ENCODE data around the gene PSEN1.

PSEN1 gene

DNA sequence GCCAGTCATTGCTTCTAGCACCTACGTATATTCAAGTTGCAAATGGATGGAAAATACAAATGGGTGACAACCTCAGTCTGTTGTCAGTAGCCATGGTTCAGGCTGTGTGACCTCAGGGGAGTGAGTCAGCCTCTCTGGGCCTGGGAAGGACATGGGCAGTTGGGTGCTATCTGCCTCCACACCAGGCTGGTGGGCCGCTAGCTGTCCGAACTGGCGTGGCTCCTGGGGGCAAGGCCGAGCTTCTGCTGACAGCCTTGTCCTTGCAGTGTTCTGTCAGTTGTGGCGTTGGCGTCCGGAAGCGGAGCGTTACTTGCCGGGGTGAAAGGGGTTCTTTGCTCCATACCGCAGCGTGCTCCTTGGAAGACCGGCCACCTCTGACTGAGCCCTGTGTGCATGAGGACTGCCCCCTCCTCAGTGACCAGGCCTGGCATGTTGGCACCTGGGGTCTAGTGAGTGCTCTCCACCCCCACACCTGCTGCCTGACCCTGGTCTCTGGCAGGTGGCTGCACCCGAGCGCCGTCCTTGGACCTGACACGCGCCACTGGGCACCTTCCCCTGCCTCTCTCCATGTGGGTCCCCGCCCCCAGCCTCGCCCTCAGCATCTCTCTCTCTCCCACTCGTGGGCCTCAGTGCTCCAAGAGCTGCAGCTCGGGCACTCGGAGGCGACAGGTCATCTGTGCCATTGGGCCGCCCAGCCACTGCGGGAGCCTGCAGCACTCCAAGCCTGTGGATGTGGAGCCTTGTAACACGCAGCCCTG, 118.1 kb downstream of the PSEN1 start:
- no peak for DNase-seq (ENCODE audit: low spot score)

DNA sequence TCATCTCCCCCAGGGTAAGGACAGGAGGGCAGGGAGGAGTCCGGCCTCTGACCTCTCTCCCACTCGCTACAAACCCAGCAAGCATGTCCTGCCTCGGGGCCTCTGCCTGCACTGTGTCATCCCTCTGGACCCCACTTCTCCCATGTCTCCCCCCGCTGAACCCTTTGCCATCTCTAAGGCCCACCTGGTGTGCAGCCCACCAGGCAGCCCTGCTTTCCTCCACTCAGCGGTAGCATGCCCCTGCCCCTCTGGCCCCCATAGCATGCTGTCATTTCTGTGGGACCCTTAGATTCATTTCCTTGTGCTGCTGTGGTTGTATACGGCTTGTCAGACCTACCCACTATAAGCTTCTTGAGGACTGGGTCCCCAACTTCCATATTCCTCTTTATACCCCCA, 118.7 kb downstream of the PSEN1 start:
- no peak for DNase-seq (ENCODE audit: low spot score)

DNA sequence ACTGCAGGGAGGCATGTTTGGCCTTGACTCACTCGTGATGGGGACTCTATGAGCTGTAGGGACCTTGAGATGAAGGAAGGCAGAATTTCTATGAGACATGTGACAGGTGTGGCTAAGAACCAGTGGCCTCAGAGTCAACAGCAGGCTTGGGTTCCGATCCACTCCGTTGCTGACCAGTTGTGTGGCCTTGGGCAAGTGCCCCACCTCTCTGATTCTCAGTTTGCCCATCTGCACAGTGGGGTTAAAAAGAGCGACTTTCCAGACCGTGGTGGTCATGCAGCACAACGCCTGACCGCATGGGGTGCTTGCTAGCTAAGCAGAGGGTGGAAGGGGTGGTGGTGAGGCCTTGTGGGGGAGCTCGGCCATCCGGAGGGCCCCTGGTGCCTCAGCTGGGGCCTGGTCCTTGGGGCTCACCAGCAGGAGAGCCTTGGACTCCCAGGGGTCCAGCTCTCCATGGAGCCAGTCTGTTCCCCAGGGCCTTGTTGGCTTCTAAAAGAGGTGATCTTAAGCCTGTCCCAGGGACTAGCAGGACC, 119.5 kb downstream of the PSEN1 start:
- no peak for DNase-seq (ENCODE audit: low spot score)

DNA sequence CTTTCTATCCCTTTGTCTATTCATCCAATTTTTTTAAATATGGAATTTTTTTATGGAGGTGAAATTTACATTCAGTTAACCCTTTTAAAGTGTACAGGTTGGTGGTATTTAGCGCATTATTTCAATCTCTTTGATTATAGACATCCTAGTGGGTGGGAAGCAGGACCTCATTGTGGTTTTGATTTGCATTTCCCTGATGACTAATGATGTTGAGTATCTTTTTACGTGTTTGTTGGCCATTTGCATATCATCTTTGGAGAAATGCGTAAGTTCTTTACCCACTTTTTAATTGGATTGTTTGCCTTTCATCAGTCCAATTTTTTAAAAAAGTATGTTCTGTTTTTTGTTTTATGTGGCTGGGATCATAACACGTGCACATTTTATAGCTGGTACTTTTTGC, 121.8 kb downstream of the PSEN1 start:
- DNase-seq (ENCODE audit: low spot score), result no peak

DNA sequence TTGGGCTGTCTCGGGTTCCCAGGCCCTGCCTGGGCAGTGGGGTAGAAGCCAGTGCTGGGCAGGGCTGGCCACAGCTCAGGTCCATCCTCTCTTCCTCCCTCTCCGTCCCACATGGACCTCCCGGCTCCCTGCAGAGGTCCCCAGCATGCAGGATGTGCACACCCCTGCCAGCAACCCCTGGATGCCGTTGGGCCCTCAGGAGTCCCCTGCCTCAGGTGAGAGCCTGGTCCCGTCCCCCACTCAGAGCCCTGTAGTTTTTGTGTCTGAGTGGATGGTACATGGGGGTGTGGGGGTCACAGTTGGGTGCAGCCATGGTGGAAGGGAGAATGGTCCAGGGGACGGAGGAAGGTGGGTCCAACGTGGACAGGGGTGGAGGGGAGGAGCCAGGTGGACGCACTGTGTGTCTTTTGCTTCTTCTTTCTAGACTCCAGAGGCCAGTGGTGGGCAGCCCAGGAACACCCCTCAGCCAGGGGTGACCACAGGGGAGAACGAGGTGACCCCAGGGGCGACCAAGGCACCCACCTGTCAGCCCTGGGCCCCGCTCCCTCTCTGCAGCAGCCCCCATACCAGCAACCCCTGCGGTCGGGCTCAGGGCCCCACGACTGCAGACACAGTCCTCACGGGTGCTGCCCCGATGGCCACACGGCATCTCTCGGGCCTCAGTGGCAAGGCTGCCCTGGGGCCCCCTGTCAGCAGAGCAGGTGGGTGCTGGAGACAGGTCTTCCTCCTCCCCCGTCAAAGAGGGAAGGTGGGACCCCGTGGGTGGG, 122.7 kb downstream of the PSEN1 start:
- no peak for DNase-seq (ENCODE audit: low spot score)

DNA sequence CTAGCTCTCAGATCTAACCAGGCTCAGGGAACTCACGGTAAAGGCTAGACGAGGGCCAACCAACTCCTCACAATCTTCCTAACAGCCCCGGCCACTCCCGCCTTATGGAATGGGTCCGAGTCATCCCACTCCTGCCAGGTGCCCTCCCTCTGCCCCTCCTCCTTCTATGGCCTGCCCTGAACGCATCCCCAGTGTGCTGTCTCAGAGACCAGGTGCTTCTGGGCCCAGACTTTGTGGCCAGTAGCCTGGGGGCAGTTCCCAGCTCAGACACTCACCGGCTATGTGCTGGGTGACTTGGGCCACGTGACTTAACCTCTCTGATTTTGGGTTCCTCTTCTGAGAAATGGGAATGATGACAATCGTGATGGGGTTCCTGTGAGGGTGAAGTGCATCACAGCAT, 123.5 kb downstream of the PSEN1 start:
- no peak for DNase-seq (ENCODE audit: low spot score)

DNA sequence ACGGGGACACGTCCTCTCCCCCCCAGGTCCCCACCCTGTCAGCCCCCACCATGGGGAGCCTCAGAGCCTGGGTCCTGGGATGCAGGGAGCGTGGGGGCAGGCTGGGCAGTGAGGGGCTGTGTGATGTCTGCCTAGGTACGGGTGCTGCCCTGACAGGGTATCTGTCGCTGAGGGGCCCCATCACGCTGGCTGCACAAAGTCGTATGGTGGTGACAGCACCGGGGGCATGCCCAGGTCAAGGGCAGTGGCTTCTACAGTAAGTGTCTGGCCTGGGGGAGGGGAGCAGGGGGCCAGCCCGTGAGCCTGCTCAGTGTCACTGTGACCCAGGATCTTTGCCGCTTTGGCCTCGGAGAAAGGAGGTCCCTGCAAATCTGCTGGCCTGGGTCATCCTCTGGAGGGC, 124.3 kb downstream of the PSEN1 start:
- no peak for DNase-seq (ENCODE audit: low spot score)

DNA sequence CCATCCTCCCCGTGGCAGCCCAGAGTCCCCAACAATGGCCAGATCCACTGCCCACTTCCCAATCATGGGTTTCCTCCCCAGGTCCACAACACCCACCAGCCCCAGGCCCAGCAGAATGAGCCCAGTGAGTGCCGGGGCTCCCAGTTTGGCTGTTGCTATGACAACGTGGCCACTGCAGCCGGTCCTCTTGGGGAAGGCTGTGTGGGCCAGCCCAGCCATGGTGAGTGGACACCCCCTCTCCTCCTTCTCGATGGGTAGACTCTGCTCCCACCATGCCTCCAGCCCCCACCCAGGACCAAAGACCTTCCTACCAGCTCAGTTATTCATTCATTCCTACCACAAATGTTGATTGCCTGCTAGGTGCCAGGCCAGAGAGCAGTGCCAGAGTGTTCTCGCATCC, 124.8 kb downstream of the PSEN1 start:
- no peak for DNase-seq (ENCODE audit: low spot score)

DNA sequence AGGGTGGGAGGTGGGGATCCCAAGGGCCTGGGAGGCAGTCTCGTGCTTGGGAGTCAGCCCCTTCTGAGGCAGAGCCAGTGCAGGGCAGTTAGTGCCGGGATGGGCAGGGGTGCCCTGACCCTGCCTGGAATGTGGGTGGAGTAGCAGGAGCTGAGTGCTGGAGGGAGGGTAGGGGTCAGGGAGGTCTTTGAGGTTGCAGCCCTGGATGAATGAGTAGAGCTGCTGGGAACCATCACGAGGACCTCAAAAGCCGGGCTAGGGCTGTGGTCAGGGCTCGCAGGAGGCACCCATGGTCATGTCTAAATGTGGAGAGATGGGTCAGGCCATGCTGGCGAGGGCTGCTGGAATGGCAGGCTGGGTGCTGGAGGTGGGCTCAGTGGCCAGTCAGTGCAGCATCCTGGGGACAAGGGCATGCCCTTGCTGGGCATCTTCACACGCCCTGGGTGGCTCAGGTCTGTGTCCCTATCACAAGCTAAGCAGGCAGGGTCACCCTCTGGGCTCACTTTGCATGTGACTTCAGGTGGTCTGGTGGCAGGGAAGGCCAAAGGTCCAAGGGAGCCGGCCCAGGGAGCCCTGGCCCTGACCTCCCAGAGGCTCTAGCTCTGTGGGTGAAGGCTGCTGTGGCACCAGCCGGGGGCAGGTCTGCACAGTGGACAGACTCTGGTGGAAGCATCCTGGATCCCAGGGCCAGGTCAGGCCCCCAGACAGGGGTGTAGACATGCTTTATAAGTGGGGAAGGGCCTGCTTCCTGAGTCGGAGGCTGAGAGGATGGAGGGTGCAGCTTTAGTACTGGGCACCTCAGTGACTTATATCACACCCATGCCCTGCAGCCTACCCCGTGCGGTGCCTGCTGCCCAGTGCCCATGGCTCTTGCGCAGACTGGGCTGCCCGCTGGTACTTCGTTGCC, 125.5 kb downstream of the PSEN1 start:
- DNase-seq (ENCODE audit: low spot score), result no peak

DNA sequence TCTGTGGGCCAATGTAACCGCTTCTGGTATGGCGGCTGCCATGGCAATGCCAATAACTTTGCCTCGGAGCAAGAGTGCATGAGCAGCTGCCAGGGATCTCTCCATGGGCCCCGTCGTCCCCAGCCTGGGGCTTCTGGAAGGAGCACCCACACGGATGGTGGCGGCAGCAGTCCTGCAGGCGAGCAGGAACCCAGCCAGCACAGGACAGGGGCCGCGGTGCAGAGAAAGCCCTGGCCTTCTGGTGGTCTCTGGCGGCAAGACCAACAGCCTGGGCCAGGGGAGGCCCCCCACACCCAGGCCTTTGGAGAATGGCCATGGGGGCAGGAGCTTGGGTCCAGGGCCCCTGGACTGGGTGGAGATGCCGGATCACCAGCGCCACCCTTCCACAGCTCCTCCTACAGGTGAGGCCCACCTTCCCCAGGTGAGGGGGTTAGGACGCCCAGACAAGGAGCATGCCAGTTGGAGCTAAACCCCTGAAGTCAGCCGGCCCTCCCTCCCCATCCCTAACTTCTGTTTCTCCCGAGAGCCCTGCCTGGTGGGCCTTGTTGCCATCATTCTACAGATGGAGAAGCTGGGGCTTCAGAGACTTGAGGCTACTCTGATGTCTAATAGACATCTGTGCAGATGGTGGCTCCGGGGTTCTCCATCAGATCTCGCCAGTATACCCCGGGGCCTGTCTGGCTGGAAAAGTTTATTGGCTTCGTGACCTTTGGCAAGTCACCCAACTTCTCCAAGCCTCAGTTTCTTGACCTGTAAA, 126.3 kb downstream of the PSEN1 start:
- no peak for DNase-seq (ENCODE audit: low spot score)

DNA sequence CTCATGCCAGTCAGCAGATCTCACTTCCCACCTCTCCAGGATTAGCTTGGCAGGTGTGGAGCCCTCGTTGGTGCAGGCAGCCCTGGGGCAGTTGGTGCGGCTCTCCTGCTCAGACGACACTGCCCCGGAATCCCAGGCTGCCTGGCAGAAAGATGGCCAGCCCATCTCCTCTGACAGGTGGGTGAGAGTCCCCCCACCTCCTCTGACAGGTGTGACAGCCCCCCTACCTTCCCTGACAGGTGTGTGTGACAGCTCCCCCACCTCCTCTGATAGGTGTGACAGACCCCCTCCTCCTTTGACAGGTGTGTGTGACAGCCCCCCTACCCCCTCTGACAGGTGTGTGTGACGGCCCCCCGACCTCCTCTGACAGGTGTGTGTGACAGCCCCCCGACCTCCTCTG, 127.3 kb downstream of the PSEN1 start:
- DNase-seq (ENCODE audit: low spot score), result no peak

DNA sequence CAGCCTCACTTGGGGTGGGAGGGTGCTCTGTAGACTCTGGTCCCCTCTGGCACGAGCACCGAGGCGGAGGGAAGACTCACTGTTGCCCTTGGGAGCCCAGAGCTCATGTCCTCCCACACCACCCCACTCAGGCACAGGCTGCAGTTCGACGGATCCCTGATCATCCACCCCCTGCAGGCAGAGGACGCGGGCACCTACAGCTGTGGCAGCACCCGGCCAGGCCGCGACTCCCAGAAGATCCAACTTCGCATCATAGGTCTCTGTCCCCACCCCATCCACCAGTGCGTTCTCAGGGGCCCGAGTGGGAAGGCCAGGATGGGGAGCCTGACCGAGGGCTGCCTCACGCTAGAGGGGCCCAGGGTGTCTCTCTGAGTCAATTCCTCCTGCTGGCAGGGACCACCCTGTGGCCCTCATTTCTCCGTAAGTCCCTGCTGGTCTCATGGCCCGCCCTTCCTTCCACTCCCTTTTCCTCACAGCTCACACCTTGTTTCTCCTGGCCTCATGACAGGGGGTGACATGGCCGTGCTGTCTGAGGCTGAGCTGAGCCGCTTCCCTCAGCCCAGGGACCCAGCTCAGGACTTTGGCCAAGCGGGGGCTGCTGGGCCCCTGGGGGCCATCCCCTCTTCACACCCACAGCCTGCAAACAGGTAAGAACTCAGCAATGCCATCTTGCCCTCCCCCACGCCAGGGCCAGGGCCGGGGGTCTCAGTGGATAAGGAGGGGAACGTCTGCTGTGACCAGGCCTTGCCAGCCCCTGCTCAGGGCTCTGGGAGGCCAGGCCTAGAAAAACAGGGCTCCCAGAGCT, 128.0 kb downstream of the PSEN1 start:
- DNase-seq (ENCODE audit: low spot score), result no peak

DNA sequence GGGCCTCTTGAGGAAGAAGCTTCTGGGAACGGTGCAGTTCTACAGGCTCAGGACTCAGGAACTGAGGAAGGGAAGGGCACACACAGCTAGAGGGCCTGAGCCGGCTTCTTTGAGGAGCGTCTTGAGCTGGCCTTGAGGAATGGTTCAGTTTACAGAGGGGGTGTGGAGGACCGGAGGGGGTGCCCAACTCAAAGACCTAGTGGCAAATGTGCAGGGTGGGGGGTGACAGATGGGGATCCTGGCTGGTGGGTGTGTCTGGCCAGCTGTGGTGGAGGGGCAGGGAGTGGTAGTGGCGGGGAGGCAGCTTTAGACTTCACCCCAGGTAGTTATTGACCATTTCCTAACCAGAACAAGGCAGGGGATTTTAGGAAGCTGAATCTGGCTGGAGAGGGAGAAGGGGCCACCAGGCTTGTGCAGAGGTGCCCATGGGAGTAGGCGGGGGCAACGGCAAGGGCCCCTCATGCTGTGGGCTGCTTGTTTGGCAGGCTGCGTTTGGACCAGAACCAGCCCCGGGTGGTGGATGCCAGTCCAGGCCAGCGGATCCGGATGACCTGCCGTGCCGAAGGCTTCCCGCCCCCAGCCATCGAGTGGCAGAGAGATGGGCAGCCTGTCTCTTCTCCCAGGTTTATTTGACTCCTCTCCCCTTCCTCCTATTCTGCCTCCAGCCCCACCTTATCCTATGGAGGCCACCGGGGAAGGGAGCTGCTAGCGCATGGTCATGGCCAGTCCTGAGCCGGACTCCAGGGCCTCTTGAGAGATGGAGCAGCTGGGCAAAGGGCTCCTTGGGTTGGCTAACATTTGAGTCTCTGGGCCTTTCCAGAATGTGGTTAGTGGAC, 128.8 kb downstream of the PSEN1 start:
- no peak for DNase-seq (ENCODE audit: low spot score)

DNA sequence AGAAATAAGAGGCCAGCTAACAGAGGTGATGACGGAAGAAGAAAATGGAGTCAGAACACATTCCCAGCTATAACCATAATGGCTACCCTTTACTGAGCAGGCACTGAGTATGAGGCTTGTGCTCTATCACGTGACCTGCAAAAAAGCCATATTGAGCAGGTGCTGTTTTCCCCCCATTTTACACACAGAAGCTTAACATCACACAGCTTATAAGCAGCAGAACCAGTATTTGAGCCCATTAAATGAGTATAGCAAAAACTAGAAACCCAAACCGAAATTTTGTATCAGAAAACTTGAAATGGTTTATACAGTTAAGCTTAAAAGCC, 129.4 kb downstream of the PSEN1 start:
- no peak for DNase-seq (ENCODE audit: low spot score)

DNA sequence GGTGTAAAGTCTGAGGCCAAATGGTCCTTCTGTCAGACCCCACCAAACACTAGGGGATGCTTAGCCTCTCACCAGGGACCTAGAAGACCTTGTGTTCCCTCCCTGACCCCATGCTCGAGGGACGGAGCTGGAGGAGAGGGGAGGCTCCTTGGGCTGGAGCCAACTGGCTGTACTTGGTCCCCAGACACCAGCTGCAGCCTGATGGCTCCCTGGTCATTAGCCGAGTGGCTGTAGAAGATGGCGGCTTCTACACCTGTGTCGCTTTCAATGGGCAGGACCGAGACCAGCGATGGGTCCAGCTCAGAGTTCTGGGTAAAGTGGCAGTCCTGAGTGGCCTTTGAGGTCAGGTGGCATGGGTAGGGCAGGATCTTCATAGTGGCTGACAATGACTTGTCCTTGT, 130.0 kb downstream of the PSEN1 start:
- no peak for DNase-seq (ENCODE audit: low spot score)

DNA sequence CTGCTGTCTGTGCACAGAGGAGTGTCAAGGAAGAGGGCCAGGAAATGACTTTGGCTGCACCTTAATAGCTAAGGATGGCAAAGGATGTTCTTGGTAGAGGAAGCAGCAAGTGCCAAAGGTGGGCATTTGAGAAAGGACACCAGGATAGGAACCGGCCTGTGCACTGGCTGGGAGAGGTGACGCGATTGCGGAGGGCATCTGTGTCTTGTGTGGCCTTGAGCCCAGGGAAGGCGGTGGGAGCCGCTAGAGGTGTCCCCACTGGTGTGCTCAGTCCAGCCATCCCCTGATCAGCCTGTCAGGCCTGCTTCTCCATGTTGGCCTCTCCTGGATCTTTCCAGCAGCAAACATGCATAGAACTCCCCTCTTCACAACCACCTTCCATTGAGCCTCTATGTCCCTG, 131.2 kb downstream of the PSEN1 start:
- peak; percentile 4 for DNase-seq (ENCODE audit: low spot score)

DNA sequence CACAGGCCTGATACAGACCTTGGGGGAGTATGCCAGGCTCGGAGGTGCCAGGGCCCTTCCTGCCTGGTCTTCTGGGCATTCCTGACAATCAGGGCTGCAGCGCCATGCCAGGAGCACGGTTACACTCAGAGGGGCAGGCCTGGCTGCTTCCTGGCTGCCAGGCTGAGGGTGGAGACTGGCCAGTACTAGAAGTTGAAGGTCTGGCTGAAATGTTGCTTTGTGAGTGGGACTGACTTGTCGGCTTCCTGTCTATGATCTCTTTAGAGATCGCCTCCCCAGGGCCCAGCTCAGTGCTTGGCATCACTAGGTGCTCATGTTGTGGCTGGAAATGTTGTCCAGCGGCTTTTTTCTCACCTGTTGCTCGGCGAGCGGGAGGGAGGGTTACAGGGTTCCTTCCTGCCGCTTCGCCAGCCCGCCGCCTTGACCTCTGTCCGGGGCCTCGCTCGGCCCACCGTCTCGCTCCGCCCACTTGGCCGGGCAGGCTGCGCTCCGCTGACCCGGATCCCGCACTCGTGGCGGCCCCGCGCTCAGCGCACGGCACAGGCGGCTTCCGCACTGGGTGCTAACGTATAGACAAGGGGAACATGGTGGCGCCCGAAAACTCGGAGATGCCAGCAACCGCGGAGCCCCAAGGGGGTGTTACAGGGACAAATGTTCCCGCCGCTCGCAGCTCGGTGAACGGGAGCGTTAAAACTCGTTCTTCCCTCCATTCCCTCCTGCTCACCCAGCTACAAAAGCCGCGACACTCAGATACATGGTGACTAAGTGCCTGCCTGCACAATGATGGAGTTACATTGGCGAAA, 133.6 kb downstream of the PSEN1 start:
- peak; percentile 14 for DNase-seq (ENCODE audit: low spot score)

DNA sequence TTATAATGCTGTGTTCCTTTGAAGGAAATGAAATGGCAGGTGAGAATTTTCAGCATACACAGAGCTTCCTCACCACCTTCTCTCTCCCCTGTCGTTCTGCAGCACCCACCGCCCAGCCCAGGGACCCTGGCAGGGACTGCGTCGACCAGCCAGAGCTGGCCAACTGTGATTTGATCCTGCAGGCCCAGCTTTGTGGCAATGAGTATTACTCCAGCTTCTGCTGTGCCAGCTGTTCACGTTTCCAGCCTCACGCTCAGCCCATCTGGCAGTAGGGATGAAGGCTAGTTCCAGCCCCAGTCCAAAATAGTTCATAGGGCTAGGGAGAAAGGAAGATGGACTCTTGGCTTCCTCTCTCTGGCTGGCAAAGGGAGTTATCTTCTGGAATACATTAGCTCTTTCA, 136.1 kb downstream of the PSEN1 start:
- DNase-seq (ENCODE audit: low spot score), result no peak

All from GM03348 (cell line).